A673 (cell line): ENCODE measurements around the gene RABL6. TPM values are rescaled to one million over a fixed set of nuclear protein-coding genes. Genes with fewer than 3 reads are reported as not detected.

Source experiments
- BruUV-seq: library from RNA; stranded (reverse); fragments of 400-500 nt; replicated peaks from 2 replicates; lab custom pipeline; 2021; lab: Mats Ljungman, UMichigan
- CTCF ChIA-PET: fragments of 300-600 bp; sonication (Branson Sonifier 250); formaldehyde crosslinking; loops from one replicate; lab custom pipeline; 2022; ENCODE audit warnings: antibody characterized with exemption; lab: Charles Lee
- POLR2A ChIA-PET: fragments of 300-600 bp; sonication (Branson Sonifier 250); formaldehyde crosslinking; loops from one replicate; lab custom pipeline; 2022; ENCODE audit warnings: antibody characterized with exemption; ENCODE audit not compliant: low non-redundant PET; lab: Charles Lee
- DNase-seq: peaks from one replicate; pipeline ENCODE4 v3.0.0-alpha.2; 2015; ENCODE audit warnings: low spot score
- H3K27ac ChIP-seq: fragments of 200-600 bp; sonication (generic); 2 replicates; pipeline ENCODE4 v1.5.1; 2016; ENCODE audit warnings: mixed run types, low read depth, mild to moderate bottlenecking, mixed read lengths, antibody characterized with exemption, low read length; ENCODE audit not compliant: poor library complexity, severe bottlenecking
- H3K27me3 ChIP-seq: fragments of 200-600 bp; sonication (generic); replicated peaks from 2 replicates; pipeline ENCODE4 v1.6.1; 2017; ENCODE audit warnings: mixed run types, low read depth, mild to moderate bottlenecking, mixed read lengths, antibody characterized with exemption, low read length; ENCODE audit not compliant: insufficient read depth, poor library complexity
- H3K36me3 ChIP-seq: fragments of 200-600 bp; sonication (generic); 2 replicates; pipeline ENCODE4 v1.6.1; 2016; ENCODE audit warnings: mixed run types, mild to moderate bottlenecking, mixed read lengths, antibody characterized with exemption, low read length; ENCODE audit not compliant: insufficient read depth, poor library complexity, severe bottlenecking
- H3K4me1 ChIP-seq: fragments of 200-600 bp; sonication (generic); 2 replicates; pipeline ENCODE4 v1.6.1; 2017; ENCODE audit warnings: mixed run types, mild to moderate bottlenecking, mixed read lengths, antibody characterized with exemption, low read length; ENCODE audit not compliant: insufficient read depth, poor library complexity, severe bottlenecking
- H3K4me3 ChIP-seq: fragments of 200-600 bp; sonication (generic); 2 replicates; pipeline ENCODE4 v1.5.1; 2016; ENCODE audit warnings: low read depth, mixed run types, mild to moderate bottlenecking, mixed read lengths, low read length; ENCODE audit not compliant: poor library complexity, severe bottlenecking
- H3K9me3 ChIP-seq: fragments of 200-600 bp; sonication (generic); 2 replicates; pipeline ENCODE4 v1.6.1; 2016; ENCODE audit warnings: mixed run types, low read depth, mild to moderate bottlenecking, mixed read lengths, antibody characterized with exemption, low read length; ENCODE audit not compliant: poor library complexity, severe bottlenecking
- CTCF ChIP-seq: fragments of 300-800, 200-600 bp; sonication (generic); conservative IDR thresholded peaks from 2 replicates; pipeline ENCODE4 v1.5.1; 2017; ENCODE audit warnings: low read depth, mild to moderate bottlenecking, antibody characterized with exemption, low read length, moderate library complexity, mixed read lengths
- EZH2 ChIP-seq: fragments of 200-600 bp; sonication (generic); IDR thresholded peaks from 2 replicates; pipeline ENCODE4 v1.6.1; 2017; ENCODE audit warnings: borderline replicate concordance, low read depth, mild to moderate bottlenecking, mixed read lengths, antibody characterized with exemption, low read length; ENCODE audit not compliant: poor library complexity, severe bottlenecking
- intact Hi-C: fragments of 100-400 bp; cut with micrococcal nuclease; formaldehyde crosslinking; loops from one replicate; pipeline ENCODE4 v1.10.0; 2022; ENCODE audit not compliant: unreplicated experiment
- total RNA-seq: library from RNA; stranded (reverse); gene quantifications from 2 replicates; pipeline ENCODE4 v1.2.3, GENCODE V29; 2021

The RABL6 gene
- total RNA-seq, 1 experiment from 2014 or later: 210 TPM

- Histone ChIP-seq H3K4me3 (no peak overlapping the region), H3K27ac (no peak overlapping the region), H3K36me3 (no peaks in the 10 kb centered on the region), H3K27me3 (no peaks in the 10 kb centered on the region), H3K4me1 (peaks cover 9% of the 10 kb centered on the region), H3K9me3 (no peaks in the 10 kb centered on the region)
- DNase-seq: no peak
- no TSS peak for BruUV-seq
- TF ChIP-seq EZH2: no peak
- TF ChIP-seq CTCF: no peak
- CTCF ChIA-PET: no interaction called here
- intact Hi-C loops: no loop called here
- POLR2A ChIA-PET: no interaction called here
Observed at GRCh38 chr9:136852664-136853595, 45.2 kb downstream of the RABL6 start.

GRCh38 chr9:136853596-136854112 is 45.9 kb downstream of the RABL6 start:
- Histone ChIP-seq H3K4me1 (peaks cover 9% of the 10 kb centered on the region), H3K9me3 (no peaks in the 10 kb centered on the region), H3K27me3 (no peaks in the 10 kb centered on the region), H3K4me3 (no peak overlapping the region), H3K36me3 (no peaks in the 10 kb centered on the region), H3K27ac (no peak overlapping the region)
- ChIA-PET POLR2A (no interaction called here), CTCF (no interaction called here)
- BruUV-seq: no TSS peak
- TF ChIP-seq EZH2 (no peak), CTCF (no peak)
- intact Hi-C loops: no loop called here
- DNase-seq: no peak

- intact Hi-C loops: no loop called here
- H3K27ac ChIP-seq: no peak overlapping the region
- H3K9me3 ChIP-seq: no peaks in the 10 kb centered on the region
- CTCF ChIA-PET: no interaction called here
- DNase-seq: no peak
- no peak overlapping the region for H3K4me3 ChIP-seq
- no peaks in the 10 kb centered on the region for H3K27me3 ChIP-seq
- no TSS peak for BruUV-seq
- TF ChIP-seq EZH2: no peak
- TF ChIP-seq CTCF: no peak
- H3K36me3 ChIP-seq: no peaks in the 10 kb centered on the region
- POLR2A ChIA-PET: no interaction called here
- peaks cover 9% of the 10 kb centered on the region for H3K4me1 ChIP-seq
Observed at GRCh38 chr9:136854113-136854841, 46.5 kb downstream of the RABL6 start.
